Fibroblast of lung (primary cell): ENCODE data around the gene HES3. TPM values are rescaled to one million over a fixed set of nuclear protein-coding genes. Genes with fewer than 3 reads are reported as not detected.

ENCODE experiments used
- DNase-seq, 2 donors: peaks; one replicate each; pipeline versions ENCODE4 v3.0.0 to v3.0.0-alpha.2; 2010; ENCODE audit warnings: low read depth in 2 of 2
- H2AFZ ChIP-seq: 2 replicates; pipeline ENCODE4 v1.5.1; 2012; ENCODE audit warnings: low read length, control low read depth, inconsistent platforms
- H3K27ac ChIP-seq: 2 replicates; pipeline ENCODE4 v1.5.1; 2011; ENCODE audit warnings: low read length, control low read depth; ENCODE audit not compliant: insufficient read depth
- H3K27me3 ChIP-seq: 2 replicates; pipeline ENCODE4 v1.5.1; 2011; ENCODE audit warnings: mild to moderate bottlenecking, low read length; ENCODE audit not compliant: control insufficient read depth, insufficient read depth
- H3K36me3 ChIP-seq: 2 replicates; pipeline ENCODE4 v1.5.1; 2011; ENCODE audit warnings: low read length; ENCODE audit not compliant: control insufficient read depth, insufficient read depth
- H3K4me1 ChIP-seq: 2 replicates; pipeline ENCODE4 v1.5.1; 2011; ENCODE audit warnings: low read length; ENCODE audit not compliant: control insufficient read depth, insufficient read depth; ENCODE audit errors: extremely low read depth
- H3K4me2 ChIP-seq: 2 replicates; pipeline ENCODE4 v1.5.1; 2011; ENCODE audit warnings: low read length, control low read depth; ENCODE audit not compliant: insufficient read depth; ENCODE audit errors: extremely low read depth
- H3K4me3 ChIP-seq, 4 experiments: fragments of 200-600 bp in 1 of 4; sonication (generic) in 1 of 4; replicated peaks in 1 of 4; 2 replicates each; pipeline ENCODE4 v1.5.1; 2011 to 2016; ENCODE audit warnings: low read length in 4 of 4, low read depth in 3 of 4, mild to moderate bottlenecking in 3 of 4, control low read depth in 2 of 4, inconsistent platforms in 1 of 4, mixed read lengths in 1 of 4; ENCODE audit not compliant: insufficient read depth in 1 of 4; ENCODE audit errors: control extremely low read depth in 1 of 4
- H3K79me2 ChIP-seq: 2 replicates; pipeline ENCODE4 v1.5.1; 2012; ENCODE audit warnings: mild to moderate bottlenecking, low read length, inconsistent platforms; ENCODE audit not compliant: control insufficient read depth, insufficient read depth
- H3K9ac ChIP-seq: 2 replicates; pipeline ENCODE4 v1.5.1; 2011; ENCODE audit warnings: mild to moderate bottlenecking, low read length, control low read depth; ENCODE audit not compliant: insufficient read depth
- H3K9me3 ChIP-seq: 2 replicates; pipeline ENCODE4 v1.5.1; 2012; ENCODE audit warnings: low read depth, low read length; ENCODE audit not compliant: control insufficient read depth, insufficient read depth
- H4K20me1 ChIP-seq: 2 replicates; pipeline ENCODE4 v1.5.1; 2011; ENCODE audit warnings: low read length; ENCODE audit not compliant: control insufficient read depth, insufficient read depth; ENCODE audit errors: extremely low read depth
- CTCF ChIP-seq, 2 donors: IDR thresholded peaks in 1 of 2; conservative IDR thresholded peaks in 1 of 2; 1 replicate in 1 of 2; 2 replicates in 1 of 2; pipeline ENCODE4 v1.5.1; 2011 to 2012; ENCODE audit warnings: low read length in 2 of 2, control low read depth in 1 of 2, inconsistent platforms in 1 of 2, low read depth in 1 of 2, mild to moderate bottlenecking in 1 of 2
- EZH2 ChIP-seq: IDR thresholded peaks from 2 replicates; pipeline ENCODE4 v1.5.1; 2012; ENCODE audit warnings: low read length, control low read depth, mild to moderate bottlenecking; ENCODE audit errors: missing control alignments
- polyA plus RNA-seq, 2 donors: library from polyadenylated mRNA; depleted of rRNA in 1 of 2; stranded (reverse) in 1 of 2; unstranded in 1 of 2; fragments of >200 nt; gene quantifications; 2 replicates each; pipeline ENCODE4 v1.2.1, GENCODE V29; 2011 to 2012; ENCODE audit warnings: missing spikeins in 1 of 2
- total RNA-seq: library from RNA; depleted of rRNA; stranded (reverse); fragments of >200 nt; gene quantifications from 2 replicates; pipeline ENCODE4 v1.2.1, GENCODE V29; 2014

Gene HES3
- total and polyA plus RNA-seq, 2 donors (not counting 1 experiment from before 2014, with no cell fraction given): not detected

GRCh38 chr1:6199298-6200187 lies 44.4 kb upstream of the HES3 start, which contains the start of gene RPL22:
RPL22 (minus strand) TSS chr1:6199595; CDS start chr1:6199573, 22 bp downstream.
- DNase-seq: peak; percentile 99
- Histone ChIP-seq H3K9ac (peak within 1 kb of the TSS; percentile 96), H3K27me3 (no peaks in the 10 kb centered on the region), H3K27ac (peak within 1 kb of the TSS; percentile 85), H3K9me3 (no peaks in the 10 kb centered on the region), H3K4me2 (peak within 1 kb of the TSS; percentile 97), H4K20me1 (no peaks in the 10 kb centered on the region), H3K4me1 (peaks cover 9% of the 10 kb centered on the region), H3K36me3 (peaks cover 3% of the 10 kb centered on the region), H3K79me2 (peaks cover 41% of the 10 kb centered on the region), H2AFZ (peak within 1 kb of the TSS; percentile 92), H3K4me3 (peak within 1 kb of the TSS; percentile 88 to 100 (median 93))
- TF ChIP-seq EZH2: no peak
- TF ChIP-seq CTCF (conservative IDR thresholded peaks at IDR 0.05 in 1 of 2, IDR thresholded peaks at IDR 0.05 in 1 of 2; ENCODE audit: low read depth in 1 of 2, low read length in 2 of 2): no peak

- peaks cover 12% of the 10 kb centered on the region for H3K4me1 ChIP-seq
- peak overlapping the region; percentile 56 to 100 (median 93) for H3K4me3 ChIP-seq
- peaks cover 3% of the 10 kb centered on the region for H3K36me3 ChIP-seq
- H3K4me2 ChIP-seq: peak overlapping the region; percentile 97
- TF ChIP-seq CTCF (conservative IDR thresholded peaks at IDR 0.05 in 1 of 2, IDR thresholded peaks at IDR 0.05 in 1 of 2; ENCODE audit: low read depth in 1 of 2, low read length in 2 of 2) (no peak), EZH2 (no peak)
- H4K20me1 ChIP-seq: no peaks in the 10 kb centered on the region
- H3K9me3 ChIP-seq: no peaks in the 10 kb centered on the region
- H3K79me2 ChIP-seq: peaks cover 39% of the 10 kb centered on the region
- H3K27ac ChIP-seq: peak overlapping the region; percentile 85
- no peak for DNase-seq
- H3K9ac ChIP-seq: peak overlapping the region; percentile 55
- peak overlapping the region; percentile 92 for H2AFZ ChIP-seq
- no peaks in the 10 kb centered on the region for H3K27me3 ChIP-seq
Measured at GRCh38 chr1:6200188-6200809, 43.7 kb upstream of the HES3 start.

GRCh38 chr1:6202256-6202655 lies 41.7 kb upstream of the HES3 start:
- TF ChIP-seq EZH2 (no peak), CTCF (conservative IDR thresholded peaks at IDR 0.05 in 1 of 2, IDR thresholded peaks at IDR 0.05 in 1 of 2; ENCODE audit: low read depth in 1 of 2, low read length in 2 of 2) (no peak)
- Histone ChIP-seq H4K20me1 (no peaks in the 10 kb centered on the region), H3K27ac (no peak overlapping the region), H3K9me3 (no peaks in the 10 kb centered on the region), H3K9ac (no peak overlapping the region), H3K36me3 (no peaks in the 10 kb centered on the region), H3K4me1 (peaks cover 12% of the 10 kb centered on the region), H3K79me2 (peaks cover 21% of the 10 kb centered on the region), H2AFZ (no peak overlapping the region), H3K4me2 (no peak overlapping the region), H3K4me3 (no peak overlapping the region), H3K27me3 (no peaks in the 10 kb centered on the region)
- DNase-seq: no peak
